Memory B cell (primary cell): ENCODE measurements around the gene STIMATE.

Experiments used
- ATAC-seq: fragments of 150-1000 bp; cut with Tn5 transposase; 2 replicates; pipeline ENCODE4 v1.10.0; 2021; ENCODE audit warnings: low read depth, mild to moderate bottlenecking, moderate library complexity
- DNase-seq, 2 donors: peaks; one replicate each; pipeline ENCODE4 v3.0.0; 2022; ENCODE audit warnings: low spot score in 2 of 2
- H3K27ac Mint-ChIP-seq: one replicate; pipeline ENCODE4 v1.8.0; 2022; ENCODE audit warnings: mild to moderate bottlenecking, moderate library complexity, mixed read lengths
- H3K27me3 Mint-ChIP-seq: one replicate; pipeline ENCODE4 v1.8.0; 2022; ENCODE audit warnings: mixed read lengths
- H3K36me3 Mint-ChIP-seq: one replicate; pipeline ENCODE4 v1.8.0; 2022; ENCODE audit warnings: mild to moderate bottlenecking, mixed read lengths
- H3K4me1 Mint-ChIP-seq: one replicate; pipeline ENCODE4 v1.8.0; 2022; ENCODE audit warnings: mixed read lengths
- H3K4me3 Mint-ChIP-seq: one replicate; pipeline ENCODE4 v1.8.0; 2022; ENCODE audit warnings: mild to moderate bottlenecking, moderate library complexity, mixed read lengths
- H3K9me3 Mint-ChIP-seq: one replicate; pipeline ENCODE4 v1.8.0; 2022; ENCODE audit warnings: mixed read lengths

Gene STIMATE

GRCh38 chr3:52822363-52822762, 75.0 kb downstream of the STIMATE start:
- Mint-ChIP-seq H3K9me3 (no peaks in the 10 kb centered on the region), H3K36me3 (peaks cover 3% of the 10 kb centered on the region), H3K4me1 (no peaks in the 10 kb centered on the region), H3K4me3 (no peak overlapping the region), H3K27me3 (no peaks in the 10 kb centered on the region), H3K27ac (no peak overlapping the region)
- no peak for ATAC-seq
- DNase-seq = no peak

GRCh38 chr3:52820736-52821135, 76.6 kb downstream of the STIMATE start:
- no peak overlapping the region for H3K4me3 Mint-ChIP-seq
- H3K27me3 Mint-ChIP-seq = no peaks in the 10 kb centered on the region
- no peaks in the 10 kb centered on the region for H3K4me1 Mint-ChIP-seq
- peak; percentile 18 to 19 for DNase-seq
- H3K9me3 Mint-ChIP-seq = no peaks in the 10 kb centered on the region
- peak; percentile 65 for ATAC-seq
- no peak overlapping the region for H3K27ac Mint-ChIP-seq
- peaks cover 3% of the 10 kb centered on the region for H3K36me3 Mint-ChIP-seq

- Mint-ChIP-seq H3K9me3 (no peaks in the 10 kb centered on the region), H3K27ac (no peak overlapping the region), H3K4me3 (no peak overlapping the region), H3K36me3 (peaks cover 1% of the 10 kb centered on the region), H3K4me1 (no peaks in the 10 kb centered on the region), H3K27me3 (no peaks in the 10 kb centered on the region)
- DNase-seq = no peak
- no peak for ATAC-seq
Measured at GRCh38 chr3:52819936-52820335, 77.4 kb downstream of the STIMATE start.

- Mint-ChIP-seq H3K4me1 (no peaks in the 10 kb centered on the region), H3K27ac (no peak overlapping the region), H3K27me3 (no peaks in the 10 kb centered on the region), H3K36me3 (no peaks in the 10 kb centered on the region), H3K9me3 (no peaks in the 10 kb centered on the region), H3K4me3 (no peak overlapping the region)
- DNase-seq (no peak), ATAC-seq (no peak)
Measured at GRCh38 chr3:52817860-52818259, 79.5 kb downstream of the STIMATE start.

- Mint-ChIP-seq H3K4me1 (no peaks in the 10 kb centered on the region), H3K27ac (no peak overlapping the region), H3K27me3 (no peaks in the 10 kb centered on the region), H3K9me3 (no peaks in the 10 kb centered on the region), H3K4me3 (no peak overlapping the region), H3K36me3 (no peaks in the 10 kb centered on the region)
- no peak for ATAC-seq
- DNase-seq = no peak
Measured at GRCh38 chr3:52817221-52817620, 80.1 kb downstream of the STIMATE start.

GRCh38 chr3:52816654-52817053, 80.7 kb downstream of the STIMATE start:
- DNase-seq (no peak), ATAC-seq (no peak)
- no peaks in the 10 kb centered on the region for H3K4me1 Mint-ChIP-seq
- no peaks in the 10 kb centered on the region for H3K27me3 Mint-ChIP-seq
- H3K27ac Mint-ChIP-seq = no peak overlapping the region
- no peaks in the 10 kb centered on the region for H3K36me3 Mint-ChIP-seq
- no peak overlapping the region for H3K4me3 Mint-ChIP-seq
- H3K9me3 Mint-ChIP-seq = no peaks in the 10 kb centered on the region

GRCh38 chr3:52816199-52816598, 81.1 kb downstream of the STIMATE start:
- no peaks in the 10 kb centered on the region for H3K27me3 Mint-ChIP-seq
- H3K27ac Mint-ChIP-seq = no peak overlapping the region
- no peak overlapping the region for H3K4me3 Mint-ChIP-seq
- no peaks in the 10 kb centered on the region for H3K9me3 Mint-ChIP-seq
- DNase-seq (no peak), ATAC-seq (no peak)
- H3K36me3 Mint-ChIP-seq = no peaks in the 10 kb centered on the region
- no peaks in the 10 kb centered on the region for H3K4me1 Mint-ChIP-seq

- H3K36me3 Mint-ChIP-seq = no peaks in the 10 kb centered on the region
- peaks cover 2% of the 10 kb centered on the region for H3K9me3 Mint-ChIP-seq
- peaks cover 4% of the 10 kb centered on the region for H3K4me1 Mint-ChIP-seq
- no peak overlapping the region for H3K4me3 Mint-ChIP-seq
- peaks cover 4% of the 10 kb centered on the region for H3K27me3 Mint-ChIP-seq
- no peak overlapping the region for H3K27ac Mint-ChIP-seq
- no peak for ATAC-seq
- DNase-seq = no peak
Measured at GRCh38 chr3:52813810-52814209, 83.5 kb downstream of the STIMATE start.

- peaks cover 4% of the 10 kb centered on the region for H3K4me1 Mint-ChIP-seq
- peaks cover 8% of the 10 kb centered on the region for H3K27me3 Mint-ChIP-seq
- ATAC-seq (no peak), DNase-seq (no peak)
- no peak overlapping the region for H3K4me3 Mint-ChIP-seq
- H3K9me3 Mint-ChIP-seq = peaks cover 2% of the 10 kb centered on the region
- no peak overlapping the region for H3K27ac Mint-ChIP-seq
- H3K36me3 Mint-ChIP-seq = no peaks in the 10 kb centered on the region
Measured at GRCh38 chr3:52811452-52812011, 85.8 kb downstream of the STIMATE start.

- ATAC-seq (no peak), DNase-seq (no peak)
- H3K27me3 Mint-ChIP-seq = peaks cover 9% of the 10 kb centered on the region
- H3K4me1 Mint-ChIP-seq = peaks cover 4% of the 10 kb centered on the region
- no peak overlapping the region for H3K4me3 Mint-ChIP-seq
- H3K27ac Mint-ChIP-seq = no peak overlapping the region
- peaks cover 2% of the 10 kb centered on the region for H3K9me3 Mint-ChIP-seq
- H3K36me3 Mint-ChIP-seq = no peaks in the 10 kb centered on the region
Measured at GRCh38 chr3:52810923-52811322, 86.4 kb downstream of the STIMATE start.

GRCh38 chr3:52809662-52810377, 87.5 kb downstream of the STIMATE start:
- Mint-ChIP-seq H3K4me1 (peaks cover 4% of the 10 kb centered on the region), H3K36me3 (no peaks in the 10 kb centered on the region), H3K27ac (no peak overlapping the region), H3K9me3 (peaks cover 2% of the 10 kb centered on the region), H3K4me3 (no peak overlapping the region), H3K27me3 (peaks cover 9% of the 10 kb centered on the region)
- DNase-seq (no peak), ATAC-seq (no peak)

GRCh38 chr3:52809149-52809548, 88.2 kb downstream of the STIMATE start:
- no peaks in the 10 kb centered on the region for H3K36me3 Mint-ChIP-seq
- DNase-seq (no peak), ATAC-seq (no peak)
- H3K27ac Mint-ChIP-seq = no peak overlapping the region
- H3K4me1 Mint-ChIP-seq = peaks cover 4% of the 10 kb centered on the region
- no peak overlapping the region for H3K4me3 Mint-ChIP-seq
- H3K9me3 Mint-ChIP-seq = peaks cover 2% of the 10 kb centered on the region
- peaks cover 9% of the 10 kb centered on the region for H3K27me3 Mint-ChIP-seq

GRCh38 chr3:52805270-52806039, 91.9 kb downstream of the STIMATE start:
- H3K36me3 Mint-ChIP-seq = no peaks in the 10 kb centered on the region
- DNase-seq (no peak), ATAC-seq (no peak)
- peaks cover 2% of the 10 kb centered on the region for H3K9me3 Mint-ChIP-seq
- H3K4me1 Mint-ChIP-seq = peaks cover 4% of the 10 kb centered on the region
- no peak overlapping the region for H3K4me3 Mint-ChIP-seq
- no peak overlapping the region for H3K27ac Mint-ChIP-seq
- peaks cover 12% of the 10 kb centered on the region for H3K27me3 Mint-ChIP-seq

GRCh38 chr3:52801839-52802238, 95.5 kb downstream of the STIMATE start:
- Mint-ChIP-seq H3K36me3 (no peaks in the 10 kb centered on the region), H3K4me3 (no peak overlapping the region), H3K27ac (no peak overlapping the region), H3K4me1 (no peaks in the 10 kb centered on the region), H3K9me3 (no peaks in the 10 kb centered on the region), H3K27me3 (peaks cover 6% of the 10 kb centered on the region)
- DNase-seq = no peak
- ATAC-seq = no peak
